Trophoblast cell (in vitro differentiated cells and primary cell): ENCODE data around the gene MADCAM1.
A peak's percentile ranks its signal among the peaks of the same experiment; 100 is the strongest.

Source experiments
- DNase-seq, 2 donors: peaks; one replicate each; pipeline ENCODE4 v3.0.0-alpha.2; 2016
- H2AFZ ChIP-seq: 2 replicates; pipeline ENCODE4 v1.6.1; 2013; ENCODE audit warnings: low read length, moderate library complexity, mild to moderate bottlenecking; ENCODE audit not compliant: insufficient read depth, poor library complexity
- H2AK5ac ChIP-seq: 2 replicates; pipeline ENCODE4 v1.6.1; 2013; ENCODE audit warnings: mild to moderate bottlenecking, low read length
- H2BK120ac ChIP-seq: 2 replicates; pipeline ENCODE4 v1.6.1; 2013; ENCODE audit warnings: low read length, mild to moderate bottlenecking, moderate library complexity; ENCODE audit not compliant: insufficient read depth, poor library complexity
- H2BK12ac ChIP-seq: 2 replicates; pipeline ENCODE4 v1.6.1; 2013; ENCODE audit warnings: mild to moderate bottlenecking, low read length, moderate library complexity
- H2BK5ac ChIP-seq: 2 replicates; pipeline ENCODE4 v1.6.1; 2013; ENCODE audit warnings: low read length, low read depth, moderate library complexity, mild to moderate bottlenecking; ENCODE audit not compliant: poor library complexity
- H3K14ac ChIP-seq: 2 replicates; pipeline ENCODE4 v1.6.1; 2013; ENCODE audit warnings: mild to moderate bottlenecking, low read length
- H3K18ac ChIP-seq: 2 replicates; pipeline ENCODE4 v1.6.1; 2013; ENCODE audit warnings: mild to moderate bottlenecking, low read length
- H3K23ac ChIP-seq: 2 replicates; pipeline ENCODE4 v1.6.1; 2013; ENCODE audit warnings: low read length
- H3K27ac ChIP-seq: 2 replicates; pipeline ENCODE4 v1.5.1; 2013; ENCODE audit warnings: low read depth, mild to moderate bottlenecking, inconsistent platforms, low read length, moderate library complexity
- H3K27me3 ChIP-seq: 2 replicates; pipeline ENCODE4 v1.6.1; 2013; ENCODE audit warnings: inconsistent platforms, mild to moderate bottlenecking, low read length, moderate library complexity; ENCODE audit not compliant: insufficient read depth
- H3K36me3 ChIP-seq, 2 experiments: 1 replicate in 1 of 2; 2 replicates in 1 of 2; pipeline ENCODE4 v1.6.1; 2013; ENCODE audit warnings: low read length in 2 of 2, mild to moderate bottlenecking in 2 of 2, moderate library complexity in 1 of 2; ENCODE audit not compliant: insufficient read depth in 2 of 2, control insufficient read depth in 1 of 2
- H3K4ac ChIP-seq: 2 replicates; pipeline ENCODE4 v1.6.1; 2013; ENCODE audit warnings: low read depth, mild to moderate bottlenecking, low read length, moderate library complexity
- H3K4me1 ChIP-seq, 2 experiments: 1 replicate in 1 of 2; 2 replicates in 1 of 2; pipeline ENCODE4 v1.6.1; 2013; ENCODE audit warnings: low read length in 2 of 2, mild to moderate bottlenecking in 2 of 2, moderate library complexity in 1 of 2; ENCODE audit not compliant: insufficient read depth in 2 of 2, control insufficient read depth in 1 of 2
- H3K4me2 ChIP-seq: 2 replicates; pipeline ENCODE4 v1.6.1; 2013; ENCODE audit warnings: inconsistent platforms, mild to moderate bottlenecking, low read length, moderate library complexity
- H3K4me3 ChIP-seq: 2 replicates; pipeline ENCODE4 v1.5.1; 2013; ENCODE audit warnings: mild to moderate bottlenecking, low read depth, low read length, inconsistent platforms
- H3K79me1 ChIP-seq: one replicate; pipeline ENCODE4 v1.6.1; 2013; ENCODE audit warnings: low read length
- H3K79me2 ChIP-seq: 2 replicates; pipeline ENCODE4 v1.6.1; 2013; ENCODE audit warnings: low read length, mild to moderate bottlenecking; ENCODE audit not compliant: control insufficient read depth, insufficient read depth, poor library complexity
- H3K9ac ChIP-seq: 2 replicates; pipeline ENCODE4 v1.6.1; 2013; ENCODE audit warnings: mild to moderate bottlenecking, low read length
- H3K9me3 ChIP-seq: 2 replicates; pipeline ENCODE4 v1.6.1; 2013; ENCODE audit warnings: low read depth, mild to moderate bottlenecking, control low read depth, inconsistent platforms, low read length; ENCODE audit not compliant: insufficient read depth
- H4K12ac ChIP-seq: 2 replicates; pipeline ENCODE4 v1.6.1; 2013; ENCODE audit warnings: low read depth, mild to moderate bottlenecking, low read length, moderate library complexity
- H4K8ac ChIP-seq: 2 replicates; pipeline ENCODE4 v1.6.1; 2013; ENCODE audit warnings: low read depth, mild to moderate bottlenecking, low read length, moderate library complexity
- H4K91ac ChIP-seq: one replicate; pipeline ENCODE4 v1.6.1; 2013; ENCODE audit warnings: low read depth, mild to moderate bottlenecking, low read length, moderate library complexity
- WGBS: extraction: QIAGEN DNeasy Blood & Tissue Kit; methylation state at CpG from one replicate; pipeline ENCODE4 v1.1.7; 2013; ENCODE audit warnings: missing lambda C conversion rate; ENCODE audit not compliant: insufficient read length, insufficient coverage; ENCODE audit errors: extremely low coverage; 5-methylcytosine and 5-hydroxymethylcytosine counted together

MADCAM1 gene

GRCh38 chr19:463483-464207, 32.6 kb upstream of the MADCAM1 start:
- no peak overlapping the region for H3K4me3 ChIP-seq
- H3K36me3 ChIP-seq, result no peaks in the 10 kb centered on the region
- H3K27me3 ChIP-seq, result peaks cover 5% of the 10 kb centered on the region
- no peak overlapping the region for H2BK5ac ChIP-seq
- H3K4ac ChIP-seq, result no peak overlapping the region
- no peak overlapping the region for H3K14ac ChIP-seq
- H4K12ac ChIP-seq, result no peak overlapping the region
- no CpG with 5 or more reads among the region's 35 CpGs for WGBS
- H3K4me1 ChIP-seq, result peaks cover 2 to 6% of the 10 kb centered on the region in 2 experiments
- H4K8ac ChIP-seq, result no peak overlapping the region
- H3K9ac ChIP-seq, result no peak overlapping the region
- H2AK5ac ChIP-seq, result no peak overlapping the region
- H3K79me2 ChIP-seq, result no peaks in the 10 kb centered on the region
- H3K9me3 ChIP-seq, result peaks cover 9% of the 10 kb centered on the region
- no peak overlapping the region for H3K23ac ChIP-seq
- H3K27ac ChIP-seq, result no peak overlapping the region
- no peak for DNase-seq
- H2AFZ ChIP-seq, result no peak overlapping the region
- H3K18ac ChIP-seq, result no peak overlapping the region
- H3K79me1 ChIP-seq, result peaks cover 7% of the 10 kb centered on the region
- H2BK120ac ChIP-seq, result no peak overlapping the region
- no peak overlapping the region for H3K4me2 ChIP-seq
- no peak overlapping the region for H2BK12ac ChIP-seq
- no peak overlapping the region for H4K91ac ChIP-seq

- Histone ChIP-seq H3K9me3 (peaks cover 10% of the 10 kb centered on the region), H2BK120ac (no peak overlapping the region), H2BK12ac (no peak overlapping the region), H3K79me1 (peaks cover 7% of the 10 kb centered on the region), H4K91ac (no peak overlapping the region), H3K18ac (no peak overlapping the region), H3K4me2 (no peak overlapping the region), H3K4ac (no peak overlapping the region), H3K4me3 (no peak overlapping the region), H2BK5ac (no peak overlapping the region), H2AFZ (no peak overlapping the region), H3K27ac (no peak overlapping the region), H3K27me3 (peaks cover 5% of the 10 kb centered on the region), H3K4me1 (peaks cover 2 to 6% of the 10 kb centered on the region in 2 experiments), H4K12ac (no peak overlapping the region), H3K36me3 (no peaks in the 10 kb centered on the region), H3K9ac (no peak overlapping the region), H3K23ac (no peak overlapping the region), H3K14ac (no peak overlapping the region), H3K79me2 (no peaks in the 10 kb centered on the region), H2AK5ac (no peak overlapping the region), H4K8ac (no peak overlapping the region)
- no CpG with 5 or more reads among the region's 9 CpGs for WGBS
- DNase-seq, result no peak
Measured at GRCh38 chr19:464208-464545, 32.1 kb upstream of the MADCAM1 start.

GRCh38 chr19:465056-465816, 31.1 kb upstream of the MADCAM1 start:
- Histone ChIP-seq H4K8ac (no peak overlapping the region), H3K4me3 (peak overlapping the region; percentile 35), H3K4ac (no peak overlapping the region), H3K79me2 (no peaks in the 10 kb centered on the region), H3K27me3 (peaks cover 5% of the 10 kb centered on the region), H3K36me3 (no peaks in the 10 kb centered on the region), H3K79me1 (peaks cover 3% of the 10 kb centered on the region), H3K9me3 (peaks cover 10% of the 10 kb centered on the region), H2AK5ac (no peak overlapping the region), H3K18ac (no peak overlapping the region), H2BK120ac (no peak overlapping the region), H3K4me1 (peaks cover 2% of the 10 kb centered on the region in 2 experiments), H2BK12ac (no peak overlapping the region), H2BK5ac (no peak overlapping the region), H3K14ac (no peak overlapping the region), H4K12ac (no peak overlapping the region), H4K91ac (no peak overlapping the region), H2AFZ (no peak overlapping the region), H3K23ac (no peak overlapping the region), H3K27ac (no peak overlapping the region), H3K9ac (no peak overlapping the region), H3K4me2 (no peak overlapping the region)
- 100% methylated on average over 2 of the region's 3 CpGs for WGBS
- DNase-seq, result no peak

- H2BK5ac ChIP-seq, result no peak overlapping the region
- H2BK12ac ChIP-seq, result no peak overlapping the region
- H2AK5ac ChIP-seq, result no peak overlapping the region
- H3K4me1 ChIP-seq, result no peaks in the 10 kb centered on the region
- no peak overlapping the region for H2BK120ac ChIP-seq
- H3K79me2 ChIP-seq, result no peaks in the 10 kb centered on the region
- no peak overlapping the region for H3K4me3 ChIP-seq
- DNase-seq, result no peak
- no peaks in the 10 kb centered on the region for H3K79me1 ChIP-seq
- H3K36me3 ChIP-seq, result no peaks in the 10 kb centered on the region
- no peak overlapping the region for H4K91ac ChIP-seq
- no peak overlapping the region for H4K12ac ChIP-seq
- H3K23ac ChIP-seq, result no peak overlapping the region
- no peak overlapping the region for H3K14ac ChIP-seq
- no peak overlapping the region for H2AFZ ChIP-seq
- WGBS, result no CpG with 5 or more reads among the region's 11 CpGs
- no peak overlapping the region for H3K27ac ChIP-seq
- H3K4ac ChIP-seq, result no peak overlapping the region
- peaks cover 10% of the 10 kb centered on the region for H3K9me3 ChIP-seq
- H3K18ac ChIP-seq, result no peak overlapping the region
- no peaks in the 10 kb centered on the region for H3K27me3 ChIP-seq
- H3K9ac ChIP-seq, result no peak overlapping the region
- no peak overlapping the region for H3K4me2 ChIP-seq
- no peak overlapping the region for H4K8ac ChIP-seq
Measured at GRCh38 chr19:467554-467953, 28.7 kb upstream of the MADCAM1 start.
